HG02642 (cell line): Measurements from ENCODE around the gene KLHL35.

Experiments
- ATAC-seq: cut with Tn5 transposase; IDR thresholded peaks from one replicate; pipeline ENCODE4 v1.9.1; 2021; ENCODE audit warnings: mild to moderate bottlenecking; ENCODE audit not compliant: unreplicated experiment, poor library complexity

KLHL35 gene

DNA sequence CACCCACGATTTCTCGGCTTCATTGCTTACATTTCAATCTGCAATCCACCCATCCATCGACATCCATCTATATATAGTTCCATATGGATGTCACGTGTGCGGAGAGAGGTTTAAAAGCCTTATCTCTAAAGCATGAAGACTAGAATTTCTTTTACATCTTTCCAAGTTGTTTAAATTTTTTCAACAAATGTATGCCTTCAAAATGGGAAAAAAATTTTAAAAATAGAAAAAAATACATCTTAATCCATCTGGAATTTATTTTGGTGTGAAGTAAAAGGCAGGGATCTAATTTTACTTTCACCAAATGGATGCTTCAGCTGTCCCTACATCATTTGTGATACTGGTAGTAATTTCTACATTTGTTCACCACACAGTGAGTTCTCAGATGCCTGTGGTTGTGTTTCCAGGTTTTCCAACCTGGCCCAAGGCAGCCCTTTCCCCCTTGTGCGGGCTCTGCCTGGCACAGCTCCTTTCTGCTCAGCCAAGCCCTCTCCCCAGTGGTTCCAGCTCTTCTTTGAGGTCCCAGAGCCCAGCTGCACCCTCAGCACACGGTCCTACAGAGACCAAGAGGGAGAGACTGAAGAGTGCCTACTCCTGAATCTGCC, 37.6 kb upstream of the KLHL35 start:
- no peak for ATAC-seq

DNA sequence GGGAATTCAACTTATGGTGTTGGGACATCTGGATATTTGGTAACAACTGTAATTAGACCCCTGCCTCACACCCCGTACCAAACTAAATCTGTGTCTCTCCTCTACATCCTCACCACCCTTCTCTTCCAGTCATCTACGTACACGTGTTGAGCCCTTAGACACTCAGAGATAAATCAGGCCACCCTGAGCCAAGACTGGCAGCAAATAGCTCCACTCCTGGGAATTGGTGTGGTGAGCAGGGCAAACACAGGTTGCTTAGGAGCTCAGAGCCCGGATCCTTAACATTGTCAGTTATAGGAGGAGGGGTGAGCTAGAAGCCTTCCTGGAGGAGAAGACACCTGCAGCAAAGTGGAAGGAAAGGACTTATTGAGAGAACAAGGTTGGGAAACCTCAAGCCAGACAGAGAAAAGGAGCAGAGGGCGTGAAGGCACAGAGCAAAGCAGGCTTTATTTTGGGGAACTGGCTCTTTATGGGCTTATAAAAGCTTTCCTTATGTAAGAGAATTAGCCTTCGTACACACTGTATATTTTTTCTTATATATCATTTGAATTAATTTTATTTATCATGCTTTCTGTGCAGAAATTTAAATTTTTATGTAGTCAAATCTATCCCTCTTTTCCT, 36.9 kb upstream of the KLHL35 start:
- ATAC-seq: no peak

DNA sequence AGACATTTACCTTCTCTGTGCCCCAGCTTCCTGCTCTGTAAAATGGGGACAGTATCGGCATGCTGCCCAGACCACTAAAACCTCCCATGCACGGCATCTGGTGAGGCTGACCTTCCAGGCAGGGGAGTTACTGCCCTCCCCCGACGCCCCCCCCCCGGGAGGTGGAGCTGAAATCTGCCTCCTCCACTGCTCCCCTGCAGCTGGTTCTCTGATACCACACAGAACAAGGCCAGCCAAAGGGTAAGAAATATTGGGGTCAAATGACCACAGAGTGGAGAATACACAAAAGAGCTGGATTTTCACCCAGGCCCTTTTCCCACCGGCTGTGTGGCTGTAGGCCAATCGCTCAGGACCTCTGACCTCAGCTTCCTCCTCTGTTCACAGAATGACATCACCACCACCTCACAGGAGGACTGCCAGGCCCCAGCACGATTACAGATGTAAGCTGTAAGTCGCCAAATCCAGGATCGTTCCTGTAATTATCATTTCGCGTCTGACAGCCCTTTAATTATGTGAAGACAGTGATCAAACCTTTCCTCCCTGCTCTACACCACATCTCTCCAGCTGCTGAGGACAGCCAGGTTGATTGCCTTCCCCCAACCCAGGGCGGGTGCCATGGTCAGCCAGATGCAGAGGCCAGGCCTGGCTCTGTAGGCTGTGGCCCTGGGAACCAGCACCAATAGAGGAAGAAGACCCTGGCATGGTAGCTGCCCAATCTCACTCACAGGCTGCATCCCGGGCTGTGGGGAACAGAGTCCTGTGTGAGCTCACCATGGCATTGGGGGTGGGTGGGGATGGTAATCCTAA, 35.7 kb upstream of the KLHL35 start:
- ATAC-seq: no peak

DNA sequence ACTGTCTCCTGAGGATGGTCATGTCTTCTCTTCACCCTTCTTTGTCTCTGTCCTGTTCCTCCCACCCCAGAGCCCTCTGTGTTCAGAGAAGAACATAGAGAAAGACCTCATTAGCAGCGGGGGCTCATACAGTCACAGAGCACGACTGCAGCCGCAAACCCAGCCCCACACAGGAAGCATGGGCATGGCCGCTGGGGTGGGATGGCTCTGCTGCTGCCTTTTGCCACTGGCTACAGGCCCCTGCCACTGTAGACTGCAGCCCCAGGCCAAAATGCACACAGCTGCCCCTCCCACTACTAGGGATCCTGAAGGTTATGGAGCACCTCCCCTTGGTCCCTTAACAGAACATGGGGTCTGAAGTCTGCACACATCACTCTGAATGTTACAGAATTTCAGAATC, 34.9 kb upstream of the KLHL35 start:
- no peak for ATAC-seq

DNA sequence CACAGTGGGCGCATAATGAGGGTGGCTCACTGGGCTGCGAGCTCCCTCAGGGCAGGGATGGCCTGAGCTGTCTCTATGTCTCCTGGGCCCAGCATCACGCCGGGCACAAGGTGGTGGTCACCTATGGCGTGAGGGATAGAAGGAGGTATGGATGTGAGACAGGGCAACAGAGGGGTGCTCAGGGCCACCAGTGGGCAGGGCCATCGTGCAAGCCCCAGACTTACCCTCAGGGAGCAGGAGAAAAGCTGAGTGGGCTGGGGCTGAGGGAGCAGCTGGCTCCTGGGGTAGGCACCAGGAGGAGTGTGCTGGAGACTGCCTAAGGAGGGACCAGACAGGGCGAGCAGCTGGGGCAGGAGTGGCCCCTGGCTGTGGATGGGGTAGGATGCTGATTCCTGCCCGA, 34.3 kb upstream of the KLHL35 start:
- ATAC-seq: no peak

DNA sequence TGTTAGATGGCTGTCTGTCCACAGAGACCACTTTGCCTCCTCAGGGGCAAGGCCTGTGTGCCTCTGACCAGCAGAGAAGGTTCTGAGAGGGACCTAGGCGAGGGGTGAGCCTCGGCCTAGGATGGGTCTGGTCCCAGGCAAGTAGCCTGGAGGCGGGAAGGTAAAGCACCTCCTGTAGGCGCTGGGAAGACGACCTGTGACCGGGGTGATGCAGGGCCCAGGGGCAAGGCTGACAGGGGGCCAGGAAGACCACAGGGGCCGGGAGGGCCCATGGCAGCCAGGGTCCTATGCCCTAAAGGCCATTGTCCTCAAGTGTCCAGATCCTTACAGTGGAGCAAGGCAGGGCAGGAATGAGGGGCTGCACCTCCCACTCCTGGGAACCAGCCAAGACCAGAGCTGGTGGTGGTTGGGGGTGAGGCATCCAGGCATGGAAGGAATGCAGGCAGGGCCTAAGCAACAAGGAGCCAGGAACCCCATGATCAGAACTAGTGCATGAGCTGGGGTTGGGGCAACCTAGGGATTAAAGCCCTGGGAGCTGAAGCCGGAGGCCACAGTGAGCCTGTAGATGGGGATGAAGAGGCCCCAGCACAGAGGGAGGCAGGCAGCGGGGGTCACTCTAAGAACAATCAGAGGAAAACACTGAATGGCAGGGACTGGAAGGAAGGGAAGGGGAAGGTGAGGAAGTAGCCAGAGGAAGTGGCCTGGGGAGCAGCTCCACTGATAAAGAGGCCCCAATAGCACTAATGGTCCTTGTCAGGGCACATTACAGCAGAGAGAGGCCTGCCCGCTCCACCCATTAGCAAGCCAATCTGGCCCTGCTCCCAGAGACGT, 32.9 kb upstream of the KLHL35 start:
- no peak for ATAC-seq

DNA sequence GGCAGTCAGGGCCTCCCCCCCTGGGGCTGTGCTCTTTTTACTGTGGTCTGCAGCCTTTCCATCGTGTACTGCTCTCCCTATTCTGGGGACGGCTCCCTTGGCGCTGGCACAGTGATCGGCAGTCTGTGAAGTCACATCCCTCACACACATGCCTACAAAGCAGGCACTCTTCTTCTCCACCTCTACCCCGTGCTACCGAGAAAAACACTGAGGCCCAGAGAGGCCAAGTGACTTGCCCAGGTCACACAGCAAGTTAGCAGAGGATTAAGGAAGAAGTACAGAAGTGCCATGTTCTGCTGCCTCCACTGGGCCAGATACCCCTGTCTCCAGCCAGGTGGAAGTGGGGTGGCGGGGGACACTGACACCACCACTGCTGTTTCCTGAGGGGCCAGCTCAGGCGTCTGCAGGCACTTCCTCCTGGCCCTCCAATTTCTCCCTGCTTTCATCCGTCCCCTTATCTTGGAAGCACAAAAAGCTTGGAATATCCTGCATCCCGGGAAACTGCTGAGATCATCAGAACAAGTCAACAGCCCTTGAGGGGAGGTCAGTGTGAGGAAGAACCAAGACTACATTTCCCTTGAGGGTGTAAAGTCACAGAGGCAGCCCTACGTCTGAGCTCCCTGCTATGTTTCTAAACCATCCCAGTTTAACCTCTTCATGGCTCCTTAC, 30.2 kb upstream of the KLHL35 start:
- ATAC-seq: no peak

DNA sequence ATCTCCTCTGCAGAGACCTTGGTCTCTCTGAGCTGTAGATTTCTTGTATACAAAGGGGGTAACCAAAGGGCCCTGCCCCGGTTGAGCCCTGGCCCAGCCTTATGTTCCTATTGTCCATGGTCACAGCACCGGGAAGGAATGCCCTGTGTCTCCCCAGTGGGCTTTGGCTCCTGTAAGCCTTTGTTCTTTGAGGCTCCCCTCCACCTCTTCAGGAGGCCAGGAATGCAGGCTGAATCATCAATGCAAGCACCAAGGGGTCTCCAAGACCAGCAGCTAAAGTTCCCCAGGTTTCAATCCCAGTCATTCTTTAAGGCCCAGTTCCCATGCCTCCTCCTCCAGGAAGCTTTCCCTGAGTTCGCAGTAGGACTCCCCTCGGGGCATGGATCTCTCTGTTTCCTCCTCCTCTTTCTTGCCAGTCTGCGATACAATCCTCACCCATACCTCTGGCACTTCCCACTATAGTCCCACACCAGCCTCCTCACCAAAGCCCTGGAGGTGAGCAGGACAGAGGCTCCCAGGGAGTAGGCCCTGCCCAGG, 29.2 kb upstream of the KLHL35 start:
- no peak for ATAC-seq

DNA sequence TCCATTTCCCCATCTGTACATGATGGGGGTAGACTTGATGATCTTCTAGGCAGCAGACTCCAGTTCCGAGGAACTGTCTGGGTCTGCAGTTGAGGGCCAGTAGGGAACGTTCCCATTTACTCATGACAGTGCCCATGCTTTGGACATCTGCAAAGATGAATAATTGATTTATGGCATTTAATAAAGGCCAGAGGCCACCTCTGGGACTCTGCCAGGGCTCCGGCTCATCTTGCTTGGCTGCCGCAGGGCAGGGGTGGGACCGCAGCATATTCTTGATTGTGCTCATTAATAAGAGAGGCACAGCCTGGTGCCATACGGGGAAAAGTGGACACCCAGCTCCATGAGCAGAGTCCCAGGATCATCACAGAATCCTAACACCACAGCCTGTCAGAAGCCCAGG, 28.1 kb upstream of the KLHL35 start:
- no peak for ATAC-seq

DNA sequence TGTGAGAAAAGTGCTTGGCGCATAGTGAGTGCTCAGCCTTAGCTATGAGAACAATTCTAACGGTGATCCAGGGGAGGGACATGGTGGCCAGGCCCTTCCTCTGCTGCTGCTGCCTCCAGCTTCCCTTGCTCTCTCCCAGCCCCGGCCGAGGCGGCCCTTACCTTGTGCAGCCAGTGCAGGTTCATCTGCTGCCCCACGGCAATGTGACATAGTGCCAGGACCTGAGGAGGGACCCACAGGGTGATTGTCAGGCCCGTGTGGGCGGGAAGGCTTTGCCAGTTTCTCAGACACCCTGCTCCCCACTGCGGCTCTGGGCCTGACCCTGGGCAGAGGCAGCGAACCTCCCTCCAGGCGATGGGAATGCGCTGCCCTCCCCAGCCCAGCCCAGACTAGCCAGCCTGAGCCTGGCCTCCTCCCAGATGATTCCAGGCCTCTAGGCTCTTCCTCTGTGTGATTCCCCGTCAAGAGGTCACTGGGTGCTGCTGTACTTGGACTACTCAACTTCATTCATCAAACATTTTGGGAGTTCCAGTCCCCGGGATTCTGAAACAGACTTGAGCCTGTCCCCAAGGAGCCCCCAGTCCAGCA, 23.7 kb upstream of the KLHL35 start:
- no peak for ATAC-seq

DNA sequence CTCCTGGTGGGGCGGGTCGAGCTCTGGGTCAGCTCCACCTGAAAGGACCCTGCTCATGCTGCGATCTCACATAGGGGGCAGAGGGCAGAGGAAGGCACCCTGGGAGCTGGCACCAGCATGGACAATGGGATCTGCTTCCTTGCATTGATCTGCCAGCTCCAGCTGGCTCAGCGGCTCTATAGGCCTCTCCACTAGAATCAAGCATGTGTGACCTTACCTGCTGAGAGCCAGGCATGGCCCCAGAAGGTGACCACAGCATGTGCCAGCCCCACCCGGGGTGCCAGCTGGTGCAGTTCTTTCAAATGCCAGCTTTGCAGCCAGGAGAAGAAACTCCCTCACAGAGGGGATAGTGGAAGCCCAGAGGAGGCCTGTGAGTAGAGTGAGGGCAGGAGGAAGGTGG, 22.0 kb upstream of the KLHL35 start:
- ATAC-seq: no peak

DNA sequence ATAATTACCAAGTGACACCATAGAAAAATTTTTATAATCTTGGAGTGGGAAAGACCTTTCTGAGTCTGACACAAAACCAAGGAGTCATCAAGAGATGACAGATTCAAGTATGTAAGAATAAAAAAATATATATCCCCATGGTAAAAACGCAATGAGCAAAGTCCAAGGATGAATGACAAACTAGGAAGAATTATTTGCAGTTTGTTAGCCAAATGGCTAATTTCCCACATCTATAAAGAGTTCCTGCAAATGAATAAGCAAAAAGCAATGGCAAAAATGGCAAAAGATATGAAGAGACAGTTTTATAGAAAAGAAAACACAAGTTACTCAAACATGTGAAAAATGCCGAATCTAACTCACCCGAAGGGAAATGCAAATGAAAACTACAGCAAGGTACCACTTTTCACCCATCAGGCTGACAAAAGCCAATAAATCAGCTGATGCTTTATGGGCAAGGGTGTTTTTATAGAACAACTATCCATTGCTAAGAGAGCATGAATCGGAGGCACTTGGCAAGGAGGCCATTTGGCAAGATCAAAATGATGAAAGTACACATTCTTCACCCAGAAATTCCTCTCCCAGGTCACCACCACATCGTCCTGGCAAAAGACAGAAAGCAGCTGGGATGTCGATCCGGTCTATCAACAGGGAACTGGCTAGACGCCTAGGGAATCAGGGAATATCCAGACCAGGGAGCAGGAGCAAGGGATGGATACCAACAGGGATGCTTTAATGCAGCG, 21.1 kb upstream of the KLHL35 start:
- no peak for ATAC-seq

DNA sequence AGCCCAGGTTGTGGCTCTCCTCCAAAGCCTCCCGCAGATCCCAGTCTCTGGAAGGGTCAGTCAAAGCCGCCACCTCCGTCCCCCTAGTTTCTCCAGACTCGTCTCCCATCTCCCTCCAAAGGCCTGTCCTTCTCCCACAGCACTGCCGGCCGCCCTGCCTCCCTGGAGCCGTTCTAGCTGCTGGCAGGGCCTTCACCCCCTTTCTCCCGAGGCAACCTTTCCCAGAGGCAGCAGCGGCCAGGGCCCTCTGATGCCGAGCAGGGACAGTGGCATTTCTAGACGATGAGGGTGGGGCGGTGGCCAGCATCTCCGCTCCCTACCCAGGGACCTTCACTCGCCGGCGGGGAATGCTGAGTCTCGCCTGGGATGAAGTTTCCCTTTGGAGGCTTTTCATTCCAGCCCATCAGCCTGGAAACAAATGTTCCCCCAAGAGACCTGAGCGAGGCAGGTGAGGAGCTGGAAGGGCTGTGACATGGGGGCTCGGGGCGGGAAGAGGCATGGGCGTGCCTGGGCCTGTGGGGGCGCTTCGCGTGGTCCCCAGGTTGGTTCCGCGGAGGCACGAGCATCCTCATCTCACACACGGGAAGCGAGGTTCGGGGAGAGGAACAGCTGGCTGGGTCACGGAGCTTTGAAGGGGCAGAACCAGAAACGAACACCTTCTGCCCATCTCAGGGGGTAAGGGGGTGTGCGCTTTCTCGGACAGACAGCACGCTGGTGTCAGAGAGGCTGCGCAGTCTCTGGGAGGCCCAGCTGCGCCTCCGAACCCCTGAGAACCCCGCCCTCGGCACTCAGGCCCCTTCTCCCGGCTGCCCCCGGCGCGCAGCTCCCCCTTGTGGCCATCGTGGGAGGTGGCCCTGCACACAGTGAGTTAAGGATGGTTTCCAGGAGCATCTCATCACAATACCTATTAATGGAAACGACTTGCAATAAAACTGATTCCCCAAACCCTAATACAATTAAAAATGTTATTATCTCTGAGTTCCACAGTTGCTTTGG, 18.1 kb upstream of the KLHL35 start:
- ATAC-seq: no peak

DNA sequence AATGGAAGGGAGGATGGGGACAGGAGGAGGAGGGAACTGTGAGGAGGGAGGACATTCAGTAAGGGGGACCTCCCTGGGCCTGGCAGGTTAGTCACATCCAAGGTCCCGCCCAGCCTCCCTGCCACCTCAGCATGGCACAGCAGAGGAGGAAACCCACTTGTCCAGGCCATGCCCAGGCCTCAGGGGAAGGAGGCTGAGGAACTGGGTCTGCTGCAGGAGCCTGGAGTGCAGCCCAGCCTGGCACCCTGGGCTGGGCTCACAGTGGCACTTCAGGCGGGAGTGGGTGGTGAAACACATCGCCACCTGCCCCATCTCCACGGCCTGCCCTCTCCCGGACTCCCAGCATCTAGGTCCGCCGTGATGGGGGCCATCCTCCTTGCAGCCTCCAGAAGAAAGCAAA, 17.2 kb upstream of the KLHL35 start:
- ATAC-seq: no peak

DNA sequence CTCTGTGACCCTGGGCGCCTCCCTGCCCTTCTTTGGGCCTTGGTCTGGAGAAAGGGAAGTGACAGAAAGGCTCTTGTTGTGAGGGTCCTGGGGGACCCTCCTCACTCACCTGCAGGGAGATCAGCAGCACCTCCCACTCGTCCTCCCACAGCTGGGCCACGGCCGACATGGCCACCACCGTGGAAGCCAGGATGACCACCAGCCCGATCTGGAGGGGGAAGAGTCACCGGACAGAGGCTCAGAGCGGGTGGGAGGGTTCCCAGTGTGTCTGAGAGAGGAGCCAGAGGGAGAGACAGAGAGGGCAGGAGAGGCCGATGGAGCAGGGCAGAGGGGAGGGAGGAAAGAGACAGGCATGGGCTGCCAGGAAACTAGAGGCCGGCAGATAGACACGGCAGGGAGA, 16.8 kb upstream of the KLHL35 start:
- no peak for ATAC-seq

DNA sequence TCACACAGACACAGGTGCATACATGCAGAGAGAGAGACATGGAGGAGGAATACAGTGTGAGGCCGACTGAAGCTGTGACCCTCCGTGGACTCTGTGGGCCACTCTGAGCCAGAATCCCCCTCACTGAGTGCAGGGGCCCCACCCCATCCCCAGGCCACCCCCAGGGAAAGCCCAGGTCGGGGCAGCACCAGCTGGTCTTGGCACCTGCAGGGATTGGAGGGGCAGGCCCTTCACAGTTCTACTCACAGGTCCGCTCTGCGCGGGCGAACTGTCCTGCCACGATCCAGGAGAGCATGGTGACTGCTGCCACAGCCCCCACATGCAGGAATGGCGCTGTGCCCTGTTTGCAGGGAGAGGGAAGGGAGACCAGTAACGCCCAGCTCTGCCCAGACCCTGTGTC, 16.3 kb upstream of the KLHL35 start:
- ATAC-seq: no peak

DNA sequence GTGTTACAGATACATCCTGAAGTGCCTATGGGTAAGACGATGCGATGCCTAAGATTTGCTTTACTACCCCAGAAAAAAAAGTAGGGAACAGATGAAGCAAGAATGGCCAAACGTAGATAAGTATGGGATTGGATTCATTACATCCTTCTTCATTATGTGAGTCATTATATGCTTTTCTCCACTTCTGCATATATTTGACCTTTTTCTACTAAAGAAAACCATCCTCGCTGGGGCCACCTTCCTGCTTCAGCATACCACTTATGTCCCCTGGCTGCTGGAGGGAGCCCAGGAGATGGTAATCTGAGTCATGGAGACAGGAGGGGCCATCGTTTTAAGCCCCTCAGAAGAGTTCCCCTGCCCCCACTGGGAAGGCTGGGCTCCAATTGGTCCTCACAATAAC, 14.4 kb upstream of the KLHL35 start:
- no peak for ATAC-seq
